ENCODE measurements around the gene ITGA11.

GRCh38 chr15:68379759-68380290 lies 52.1 kb downstream of the ITGA11 start:
- TF ChIP-seq CTCF (IDR thresholded peaks at IDR 0.05) (no peak), ZFX (IDR thresholded peaks at IDR 0.05; ENCODE audit: borderline replicate concordance) (no peak)
